ENCODE results near the gene SLC7A4. TPM values are rescaled to one million over a fixed set of nuclear protein-coding genes. Genes with fewer than 3 reads are reported as not detected.

SLC7A4 gene
- total RNA-seq, 2 experiments from 2014 or later, result not detected

GRCh38 chr22:20981787-20982562 lies 50.4 kb downstream of the SLC7A4 start, which contains the start of gene LZTR1:
Gene LZTR1 (plus strand): TSS chr22:20982297. CDS start chr22:20982372, 75 bp downstream.
- POLR2A ChIA-PET, result interaction anchor here (0.7 to 5.2 kb wide), 6 partner anchors 9 to 32 kb away, joined by 3 to 51 read pairs (median 4); partner anchors contain the start of gene THAP7
- H3K9me3 Mint-ChIP-seq, result peaks cover 4% of the 10 kb centered on the region
- H3K4me1 Mint-ChIP-seq (ENCODE audit: low read depth), result peaks cover 40% of the 10 kb centered on the region
- H3K27ac Mint-ChIP-seq, result peak within 1 kb of the TSS; percentile 84
- peaks cover 11% of the 10 kb centered on the region for H3K36me3 Mint-ChIP-seq (ENCODE audit: low read depth)
- H3K4me3 Mint-ChIP-seq, result peak within 1 kb of the TSS; percentile 92
- peak; percentile 56 for TF ChIP-seq CTCF (IDR thresholded peaks at IDR 0.05)
- ATAC-seq (peak; percentile 72), DNase-seq (peak; percentile 79)
- intact Hi-C loops (cut with micrococcal nuclease), result no loop called here
- no peaks in the 10 kb centered on the region for H3K27me3 Mint-ChIP-seq
- CTCF ChIA-PET, result interaction anchor here (1.0 to 4.2 kb wide), 7 partner anchors 8 to 96 kb away, joined by 3 to 13 read pairs (median 3); no protein-coding TSS in a partner anchor

- Mint-ChIP-seq H3K9me3 (peaks cover 4% of the 10 kb centered on the region), H3K27ac (peak overlapping the region; percentile 84), H3K36me3 (ENCODE audit: low read depth) (peaks cover 6% of the 10 kb centered on the region), H3K4me1 (ENCODE audit: low read depth) (peaks cover 40% of the 10 kb centered on the region), H3K4me3 (peak overlapping the region; percentile 92), H3K27me3 (no peaks in the 10 kb centered on the region)
- no peak for TF ChIP-seq CTCF (IDR thresholded peaks at IDR 0.05)
- ChIA-PET CTCF (interaction anchor here (1.0 to 4.2 kb wide), 5 partner anchors 9 to 95 kb away, joined by 3 to 13 read pairs (median 6); no protein-coding TSS in a partner anchor), POLR2A (interaction anchor here (0.7 to 5.2 kb wide), 4 partner anchors 13 to 33 kb away, joined by 3 to 51 read pairs (median 6); partner anchors contain the start of gene THAP7)
- ATAC-seq, result no peak
- intact Hi-C loops (cut with micrococcal nuclease), result no loop called here
- no peak for DNase-seq
These were observed 51.2 kb downstream of the SLC7A4 start for GRCh38 chr22:20980938-20981722.

- peak overlapping the region; percentile 84 for H3K27ac Mint-ChIP-seq
- intact Hi-C loops (cut with micrococcal nuclease), result no loop called here
- H3K27me3 Mint-ChIP-seq, result no peaks in the 10 kb centered on the region
- H3K4me3 Mint-ChIP-seq, result peak overlapping the region; percentile 92
- DNase-seq, result no peak
- no peak for TF ChIP-seq CTCF (IDR thresholded peaks at IDR 0.05)
- peaks cover 6% of the 10 kb centered on the region for H3K36me3 Mint-ChIP-seq (ENCODE audit: low read depth)
- peaks cover 40% of the 10 kb centered on the region for H3K4me1 Mint-ChIP-seq (ENCODE audit: low read depth)
- ChIA-PET CTCF (interaction anchor here (2.2 to 4.2 kb wide), 2 partner anchors 9 to 19 kb away, joined by 8 to 13 read pairs; no protein-coding TSS in a partner anchor), POLR2A (interaction anchor here (5.2 kb wide), 1 partner anchor 21 kb away, joined by 51 read pairs; the partner anchor contains the start of gene THAP7)
- no peak for ATAC-seq
- peaks cover 4% of the 10 kb centered on the region for H3K9me3 Mint-ChIP-seq
These were observed 51.8 kb downstream of the SLC7A4 start for GRCh38 chr22:20980523-20980922.

GRCh38 chr22:20979940-20980453 lies 52.4 kb downstream of the SLC7A4 start:
- Mint-ChIP-seq H3K9me3 (peaks cover 4% of the 10 kb centered on the region), H3K27me3 (no peaks in the 10 kb centered on the region), H3K27ac (no peak overlapping the region), H3K4me1 (ENCODE audit: low read depth) (peaks cover 40% of the 10 kb centered on the region), H3K4me3 (peak overlapping the region; percentile 10), H3K36me3 (ENCODE audit: low read depth) (peaks cover 6% of the 10 kb centered on the region)
- TF ChIP-seq CTCF (IDR thresholded peaks at IDR 0.05), result no peak
- intact Hi-C loops (cut with micrococcal nuclease), result loop anchor here (10.0 kb wide), 1 partner anchor 55 kb away; no protein-coding TSS in a partner anchor
- ChIA-PET CTCF (interaction anchor here (0.7 to 4.2 kb wide), 2 partner anchors 18 to 63 kb away, joined by 3 to 13 read pairs; partner anchors contain the start of gene CRKL), POLR2A (interaction anchor here (5.2 kb wide), 1 partner anchor 21 kb away, joined by 51 read pairs; the partner anchor contains the start of gene THAP7)
- ATAC-seq, result no peak
- DNase-seq, result peak; percentile 40

Measured in activated CD8-positive, alpha-beta T cell treated with anti-CD3 and anti-CD28 coated beads for 36 hours (primary cell).